GM18870 (cell line): ENCODE measurements around the gene GMDS.

ENCODE experiments used
- ATAC-seq: cut with Tn5 transposase; IDR thresholded peaks from one replicate; pipeline ENCODE4 v1.9.1; 2021; ENCODE audit warnings: moderate library complexity; ENCODE audit not compliant: unreplicated experiment

The GMDS gene

GRCh38 chr6:2242311-2242710 lies 3.1 kb downstream of the GMDS start:
- ATAC-seq = no peak

- no peak for ATAC-seq
Observed at GRCh38 chr6:2240961-2241360, 4.4 kb downstream of the GMDS start.

GRCh38 chr6:2237001-2237400 lies 8.4 kb downstream of the GMDS start:
- no peak for ATAC-seq

- ATAC-seq = no peak
Observed at GRCh38 chr6:2235777-2236495, 9.5 kb downstream of the GMDS start.

GRCh38 chr6:2232445-2232844 lies 13.0 kb downstream of the GMDS start:
- ATAC-seq = no peak

GRCh38 chr6:2231438-2231837 lies 14.0 kb downstream of the GMDS start:
- no peak for ATAC-seq

- peak; percentile 53 for ATAC-seq
Observed at GRCh38 chr6:2230659-2231277, 14.6 kb downstream of the GMDS start.

GRCh38 chr6:2229742-2230141 lies 15.7 kb downstream of the GMDS start:
- ATAC-seq = no peak

- ATAC-seq = no peak
Observed at GRCh38 chr6:2229039-2229438, 16.4 kb downstream of the GMDS start.

GRCh38 chr6:2228392-2228791 lies 17.0 kb downstream of the GMDS start:
- no peak for ATAC-seq

- ATAC-seq = no peak
Observed at GRCh38 chr6:2226775-2227174, 18.6 kb downstream of the GMDS start.

- no peak for ATAC-seq
Observed at GRCh38 chr6:2225422-2226392, 19.7 kb downstream of the GMDS start.

GRCh38 chr6:2224847-2225382 lies 20.5 kb downstream of the GMDS start:
- ATAC-seq = no peak

GRCh38 chr6:2222275-2222842 lies 23.0 kb downstream of the GMDS start:
- ATAC-seq = no peak

- no peak for ATAC-seq
Observed at GRCh38 chr6:2221726-2222274, 23.6 kb downstream of the GMDS start.

- no peak for ATAC-seq
Observed at GRCh38 chr6:2220154-2220553, 25.3 kb downstream of the GMDS start.

GRCh38 chr6:2218866-2219265 lies 26.5 kb downstream of the GMDS start:
- ATAC-seq = no peak

- ATAC-seq = no peak
Observed at GRCh38 chr6:2216794-2217383, 28.5 kb downstream of the GMDS start.

GRCh38 chr6:2215342-2215741 lies 30.1 kb downstream of the GMDS start:
- ATAC-seq = no peak

GRCh38 chr6:2213086-2213485 lies 32.3 kb downstream of the GMDS start:
- no peak for ATAC-seq
